Osteoblast (primary cell): ENCODE measurements around the gene MGAT5. TPM values are rescaled to one million over a fixed set of nuclear protein-coding genes. Genes with fewer than 3 reads are reported as not detected.
A peak's percentile ranks its signal among the peaks of the same experiment; 100 is the strongest.

Experiments used
- DNase-seq: peaks from one replicate; pipeline ENCODE4 v3.0.0; 2011; ENCODE audit warnings: low spot score, mixed read lengths; ENCODE audit not compliant: insufficient read length; ENCODE audit errors: missing footprints
- H2AFZ ChIP-seq: 2 replicates; pipeline ENCODE4 v1.6.0; 2011; ENCODE audit warnings: mild to moderate bottlenecking, low read length
- H3K27ac ChIP-seq: 2 replicates; pipeline ENCODE4 v1.5.1; 2011; ENCODE audit warnings: mild to moderate bottlenecking, low read depth, low read length, moderate library complexity
- H3K27me3 ChIP-seq: 2 replicates; pipeline ENCODE4 v1.6.0; 2012; ENCODE audit warnings: mild to moderate bottlenecking, control low read depth, inconsistent platforms, low read length, moderate library complexity; ENCODE audit not compliant: insufficient read depth
- H3K36me3 ChIP-seq: 2 replicates; pipeline ENCODE4 v1.5.1; 2011; ENCODE audit warnings: mild to moderate bottlenecking, low read length, control low read depth, moderate library complexity; ENCODE audit not compliant: insufficient read depth
- H3K4me1 ChIP-seq: 2 replicates; pipeline ENCODE4 v1.5.1; 2011; ENCODE audit warnings: mild to moderate bottlenecking, low read length, control low read depth, moderate library complexity; ENCODE audit not compliant: insufficient read depth
- H3K4me2 ChIP-seq: 2 replicates; pipeline ENCODE4 v1.6.0; 2011; ENCODE audit warnings: mild to moderate bottlenecking, low read length; ENCODE audit not compliant: insufficient read depth
- H3K4me3 ChIP-seq: fragments of 200-600 bp; sonication (generic); 3 replicates; pipeline ENCODE4 v1.5.1; 2012; ENCODE audit warnings: mild to moderate bottlenecking, low read length, inconsistent platforms; ENCODE audit not compliant: insufficient read depth
- H3K79me2 ChIP-seq: 2 replicates; pipeline ENCODE4 v1.6.0; 2012; ENCODE audit warnings: mild to moderate bottlenecking, low read length, control low read depth, inconsistent platforms; ENCODE audit not compliant: insufficient read depth
- H3K9me3 ChIP-seq: 2 replicates; pipeline ENCODE4 v1.5.1; 2011; ENCODE audit warnings: low read depth, low read length, control low read depth
- H4K20me1 ChIP-seq: 2 replicates; pipeline ENCODE4 v1.6.0; 2012; ENCODE audit warnings: mild to moderate bottlenecking, low read length, control low read depth; ENCODE audit not compliant: insufficient read depth
- CTCF ChIP-seq: IDR thresholded peaks from 2 replicates; pipeline ENCODE4 v1.5.1; 2011; ENCODE audit warnings: mild to moderate bottlenecking, low read depth, low read length, moderate library complexity; ENCODE audit errors: extremely low read depth
- total RNA-seq: library from RNA; depleted of rRNA; stranded (reverse); fragments of >200 nt; gene quantifications from 2 replicates; pipeline ENCODE4 v1.2.3, GENCODE V29; 2012

MGAT5 gene
- total RNA-seq, 1 donor, result 29.7 TPM

DNA sequence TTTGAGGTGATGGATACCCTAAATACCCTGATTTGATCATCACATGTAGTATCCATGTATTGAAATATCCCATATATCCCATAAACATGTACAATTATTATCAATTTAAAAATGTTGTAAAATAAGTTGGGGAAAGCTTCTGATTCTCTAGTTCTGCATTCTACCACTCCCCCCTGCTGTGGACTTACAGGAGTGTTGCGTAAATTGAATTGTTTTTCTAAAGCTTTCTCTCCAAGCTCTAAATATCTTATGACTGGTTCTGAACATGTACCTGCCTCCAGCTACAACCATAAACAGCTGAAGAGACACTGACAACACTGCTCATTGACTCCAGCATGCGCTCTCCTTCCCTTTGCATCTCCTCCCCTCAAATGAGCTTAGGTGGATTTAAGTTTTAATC is 145.2 kb downstream of the MGAT5 start:
- H4K20me1 ChIP-seq, result no peaks in the 10 kb centered on the region
- H3K36me3 ChIP-seq, result no peaks in the 10 kb centered on the region
- no peak overlapping the region for H2AFZ ChIP-seq
- no peak overlapping the region for H3K4me3 ChIP-seq
- H3K4me2 ChIP-seq, result no peak overlapping the region
- no peak for TF ChIP-seq CTCF
- no peaks in the 10 kb centered on the region for H3K79me2 ChIP-seq
- H3K9me3 ChIP-seq, result no peaks in the 10 kb centered on the region
- H3K27ac ChIP-seq, result no peak overlapping the region
- no peaks in the 10 kb centered on the region for H3K27me3 ChIP-seq
- H3K4me1 ChIP-seq, result peaks cover 45% of the 10 kb centered on the region
- DNase-seq, result no peak

- Histone ChIP-seq H3K79me2 (no peaks in the 10 kb centered on the region), H3K27ac (peak overlapping the region; percentile 90), H4K20me1 (no peaks in the 10 kb centered on the region), H3K9me3 (no peaks in the 10 kb centered on the region), H3K36me3 (no peaks in the 10 kb centered on the region), H2AFZ (peak overlapping the region; percentile 32), H3K4me3 (no peak overlapping the region), H3K4me2 (peak overlapping the region; percentile 39), H3K27me3 (no peaks in the 10 kb centered on the region), H3K4me1 (peaks cover 62% of the 10 kb centered on the region)
- DNase-seq, result no peak
- no peak for TF ChIP-seq CTCF
These were observed 147.2 kb downstream of the MGAT5 start for GRCh38 chr2:134401081-134401497.

GRCh38 chr2:134401789-134402188 is 147.9 kb downstream of the MGAT5 start:
- Histone ChIP-seq H3K9me3 (no peaks in the 10 kb centered on the region), H3K4me2 (peak overlapping the region; percentile 39), H3K4me1 (peaks cover 69% of the 10 kb centered on the region), H3K27me3 (no peaks in the 10 kb centered on the region), H3K79me2 (no peaks in the 10 kb centered on the region), H2AFZ (no peak overlapping the region), H3K36me3 (no peaks in the 10 kb centered on the region), H3K4me3 (no peak overlapping the region), H3K27ac (peak overlapping the region; percentile 90), H4K20me1 (no peaks in the 10 kb centered on the region)
- DNase-seq, result no peak
- no peak for TF ChIP-seq CTCF

GRCh38 chr2:134402410-134402809 is 148.5 kb downstream of the MGAT5 start:
- no peaks in the 10 kb centered on the region for H3K79me2 ChIP-seq
- H3K36me3 ChIP-seq, result no peaks in the 10 kb centered on the region
- TF ChIP-seq CTCF, result no peak
- peak; percentile 76 for DNase-seq
- H3K27me3 ChIP-seq, result no peaks in the 10 kb centered on the region
- peak overlapping the region; percentile 90 for H3K27ac ChIP-seq
- no peak overlapping the region for H2AFZ ChIP-seq
- no peaks in the 10 kb centered on the region for H4K20me1 ChIP-seq
- no peaks in the 10 kb centered on the region for H3K9me3 ChIP-seq
- no peak overlapping the region for H3K4me3 ChIP-seq
- peak overlapping the region; percentile 42 for H3K4me2 ChIP-seq
- H3K4me1 ChIP-seq, result peaks cover 75% of the 10 kb centered on the region
